Activated CD4-positive, alpha-beta T cell treated with anti-CD3 and anti-CD28 coated beads, Interleukin-2, Interleukin-4, amounts not matched to agents 100 ng/mL and 50 ng/mL, durations not matched to agents 16 hours and 8 hours (primary cell): ENCODE data around the gene BCR.

Source experiments
- DNase-seq: peaks from one replicate; pipeline ENCODE4 v3.0.0-alpha.2; 2020; ENCODE audit warnings: low spot score

The BCR gene

DNA sequence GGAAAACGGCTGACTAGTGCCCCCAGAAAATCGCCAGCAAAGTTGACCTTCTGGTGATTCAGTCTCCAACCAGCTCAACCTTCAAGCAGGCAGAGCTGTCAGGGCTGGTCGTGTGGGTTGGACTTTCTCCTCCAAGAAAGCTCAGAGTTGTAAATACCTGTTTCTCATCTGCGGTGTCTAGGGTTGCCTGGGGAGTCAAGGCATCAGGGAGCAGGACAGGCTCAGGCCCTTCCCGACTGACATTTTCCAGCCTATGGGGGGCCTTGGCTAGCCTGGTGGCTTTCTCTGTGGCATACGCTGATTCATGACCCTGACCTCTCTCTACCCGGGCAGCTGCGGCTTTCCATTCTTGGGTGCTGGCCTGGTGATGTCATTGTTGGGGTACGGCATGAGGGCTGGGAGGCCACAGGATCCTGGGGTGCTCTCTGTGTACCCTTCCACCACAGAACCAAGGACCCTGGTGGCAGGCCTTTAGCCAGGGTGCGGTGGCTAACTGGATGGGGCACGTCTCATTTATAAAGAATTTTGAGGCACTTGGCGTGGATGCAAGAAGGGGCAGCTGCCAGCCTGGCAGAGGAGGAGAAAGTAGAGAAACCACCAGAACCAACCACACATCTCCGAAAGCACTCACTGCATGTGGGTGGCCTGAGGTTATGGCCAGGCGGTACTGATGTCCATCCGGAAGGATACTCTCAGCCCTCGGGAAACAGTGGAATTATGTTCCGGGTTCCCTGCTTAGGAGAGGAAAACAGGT lies 64.9 kb downstream of the BCR start:
- DNase-seq, result no peak

DNA sequence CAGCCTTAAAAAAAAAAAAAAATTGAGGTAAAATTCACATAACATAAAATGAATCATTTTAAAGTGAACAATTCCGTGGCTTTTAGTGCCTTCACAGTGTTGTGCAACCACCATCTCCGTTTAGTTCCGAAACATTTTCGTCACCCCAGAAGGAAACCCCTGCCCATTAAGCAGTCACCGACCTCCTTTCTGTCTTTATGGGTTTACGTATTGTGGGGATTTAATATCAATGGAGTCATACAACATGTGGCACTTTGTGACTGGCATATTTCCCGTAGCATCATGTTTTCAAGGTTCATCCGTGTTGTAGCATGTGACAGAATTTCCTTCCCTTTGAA lies 65.5 kb downstream of the BCR start:
- no peak for DNase-seq

DNA sequence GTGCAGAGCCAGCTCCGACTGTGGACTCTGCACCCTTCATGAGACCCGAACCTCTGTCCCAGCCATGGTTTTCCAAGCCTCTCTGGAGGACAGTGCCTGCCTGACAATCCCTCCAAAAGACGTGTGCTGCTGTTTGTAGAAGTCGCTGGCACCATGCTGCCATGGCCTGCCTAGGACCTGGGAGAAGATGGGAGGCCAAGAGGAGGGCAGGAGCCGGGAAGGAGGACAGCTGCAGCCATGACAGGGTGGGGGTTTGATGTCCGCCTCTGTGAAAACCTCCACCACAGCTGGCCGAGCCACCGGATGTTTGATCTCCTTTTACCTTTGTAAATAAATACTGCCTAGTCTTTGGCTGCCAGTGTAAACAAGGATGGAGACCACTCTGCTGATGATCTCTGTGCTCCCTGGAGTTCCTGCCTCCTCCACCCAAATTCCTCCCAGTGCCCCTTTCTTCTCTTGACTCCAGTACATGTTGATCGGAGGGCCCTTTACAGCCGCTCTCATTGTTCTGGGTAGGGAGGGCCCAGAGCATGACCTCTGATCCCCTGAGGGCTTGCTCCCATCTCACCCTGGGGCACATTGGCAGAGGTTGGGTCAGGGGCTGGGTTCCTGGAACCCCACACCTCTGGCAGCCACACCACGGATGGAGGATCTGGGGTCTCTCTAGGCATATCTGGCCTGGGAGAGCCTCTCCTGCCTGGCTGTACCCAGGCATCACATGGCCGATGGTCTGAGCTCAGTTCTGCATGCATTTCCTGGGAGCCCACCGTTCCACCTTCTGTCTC lies 66.9 kb downstream of the BCR start:
- no peak for DNase-seq

DNA sequence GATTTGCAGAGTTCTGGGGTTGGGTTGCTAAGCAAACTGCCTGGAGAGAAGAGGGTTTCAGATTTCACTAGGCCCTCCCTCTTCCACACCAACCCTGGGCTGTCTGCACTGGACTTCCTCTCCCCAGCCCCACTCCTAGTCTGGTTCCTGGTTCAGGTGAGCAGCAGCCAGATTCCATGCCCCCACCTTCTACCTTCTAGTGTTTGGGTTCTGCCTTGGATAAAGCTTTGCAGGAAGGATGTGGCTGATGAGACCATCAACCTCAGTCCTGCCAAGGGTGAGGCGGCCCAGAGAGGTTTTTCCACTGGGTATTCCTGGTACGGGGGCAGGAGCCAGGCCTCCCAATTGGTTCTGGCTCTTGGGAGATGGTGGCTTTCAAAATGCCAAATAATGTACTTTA lies 68.3 kb downstream of the BCR start:
- DNase-seq, result no peak

DNA sequence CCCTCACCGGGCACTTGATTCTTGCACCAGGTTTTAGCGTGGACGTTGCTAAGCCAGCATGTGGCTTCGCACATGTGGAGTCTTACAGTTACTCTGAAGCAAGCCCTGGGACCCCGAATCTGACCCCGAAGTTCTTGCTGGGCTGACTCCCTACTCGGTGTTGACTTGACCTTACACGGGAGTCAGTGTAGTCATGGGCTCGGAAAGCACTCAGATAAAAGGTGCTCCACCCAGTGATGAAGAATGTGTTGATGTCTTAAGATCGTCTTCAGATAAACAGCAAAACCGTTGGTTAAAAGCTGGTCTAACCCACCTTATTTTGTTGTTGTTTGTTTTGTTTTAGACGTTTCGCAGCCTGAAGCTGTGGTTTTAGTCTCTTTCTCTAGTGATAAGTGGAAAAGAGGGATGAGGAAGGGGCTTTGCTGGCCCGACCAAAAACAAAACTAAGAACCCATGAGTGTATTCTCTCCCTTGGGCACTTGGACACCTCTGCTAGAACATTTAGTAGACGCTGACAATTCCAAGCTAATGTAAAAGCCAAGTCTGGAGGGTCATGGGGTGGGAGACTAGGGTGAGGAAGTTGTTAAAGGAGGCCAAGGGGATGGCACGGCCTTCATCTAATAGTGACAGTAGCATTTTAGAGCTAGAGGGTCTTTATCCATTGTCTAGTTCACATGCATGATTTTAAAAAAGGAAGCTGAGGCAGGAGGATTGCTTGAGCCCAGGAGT lies 69.9 kb downstream of the BCR start:
- no peak for DNase-seq

DNA sequence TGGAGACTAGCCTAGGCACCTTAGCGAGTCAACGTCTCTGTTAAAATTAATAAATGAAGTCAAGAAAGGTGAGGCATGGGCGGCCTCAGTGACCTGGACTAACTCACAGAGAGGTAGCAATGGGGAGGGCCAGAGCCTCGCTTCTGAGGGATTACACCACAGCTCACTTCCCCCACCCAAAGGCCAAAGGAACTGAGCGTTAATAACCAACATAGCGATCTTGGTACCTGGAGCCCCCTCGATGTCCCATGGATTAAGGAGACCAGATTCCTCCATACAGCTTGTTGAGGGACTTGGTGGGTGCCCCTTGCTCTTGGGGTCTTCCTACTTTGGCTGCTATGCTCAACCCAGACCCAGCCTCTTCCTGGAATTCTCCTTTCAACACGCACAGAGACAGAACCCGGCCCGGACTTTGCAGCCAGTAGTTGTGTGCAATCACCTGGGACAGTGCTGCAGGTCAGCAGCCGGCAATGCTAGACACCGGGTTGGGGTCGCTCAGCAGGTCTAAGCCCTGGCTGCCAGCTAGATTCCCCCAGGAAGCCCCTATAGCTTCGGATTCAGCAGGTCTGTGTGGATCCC lies 70.6 kb downstream of the BCR start:
- no peak for DNase-seq

DNA sequence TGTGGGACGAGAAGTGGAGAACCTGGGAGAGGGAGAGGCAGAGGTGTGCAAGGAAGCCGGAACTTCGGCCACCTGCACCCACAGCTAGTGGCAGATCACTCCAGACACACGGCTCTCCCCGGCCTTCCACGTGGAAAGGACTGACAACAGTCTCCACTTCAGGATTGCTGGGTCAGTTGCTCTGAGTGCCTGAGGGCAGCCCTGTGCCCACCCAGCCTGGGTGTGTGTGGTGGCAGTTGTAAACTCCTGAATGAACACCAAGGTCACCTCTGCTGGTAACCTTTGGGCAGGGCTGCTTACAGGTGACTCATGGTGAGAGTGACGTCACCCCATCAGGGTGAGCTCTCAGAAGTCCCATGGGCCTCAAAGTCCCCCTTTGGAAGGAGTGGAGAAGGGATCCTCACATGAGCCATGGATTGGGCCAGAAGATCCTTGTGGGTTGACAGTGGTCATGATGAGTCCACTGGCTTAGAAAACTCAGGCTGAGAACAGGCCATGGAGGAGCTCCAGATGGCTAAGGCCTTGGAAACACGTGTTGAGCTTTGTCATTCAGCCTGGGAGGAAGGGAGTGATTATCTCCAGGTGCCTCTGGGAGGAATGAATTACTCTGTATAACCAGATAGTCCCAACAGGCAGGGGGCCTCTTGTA lies 71.3 kb downstream of the BCR start:
- no peak for DNase-seq

DNA sequence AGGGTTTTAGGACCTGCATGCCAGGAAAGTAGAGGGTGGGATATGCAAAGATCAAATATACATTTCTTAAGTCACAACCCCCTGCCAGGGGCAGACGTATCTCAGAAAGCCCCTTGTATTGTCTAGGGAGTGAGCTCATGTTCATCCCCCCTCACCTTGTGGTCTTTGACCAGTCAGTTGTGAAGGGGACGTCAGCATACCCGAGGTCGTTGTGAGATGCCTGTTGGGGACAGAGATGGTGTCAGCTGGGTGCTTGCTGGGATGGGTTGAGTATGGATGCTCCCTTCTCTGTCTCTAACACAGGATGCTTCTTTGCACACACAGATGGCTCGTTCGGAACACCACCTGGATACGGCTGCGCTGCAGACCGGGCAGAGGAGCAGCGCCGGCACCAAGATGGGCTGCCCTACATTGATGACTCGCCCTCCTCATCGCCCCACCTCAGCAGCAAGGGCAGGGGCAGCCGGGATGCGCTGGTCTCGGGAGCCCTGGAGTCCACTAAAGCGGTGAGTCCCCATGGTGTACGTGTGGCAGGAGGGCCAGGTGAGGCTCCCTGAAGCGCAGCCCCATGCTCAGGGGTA lies 73.3 kb downstream of the BCR start:
- DNase-seq, result no peak

DNA sequence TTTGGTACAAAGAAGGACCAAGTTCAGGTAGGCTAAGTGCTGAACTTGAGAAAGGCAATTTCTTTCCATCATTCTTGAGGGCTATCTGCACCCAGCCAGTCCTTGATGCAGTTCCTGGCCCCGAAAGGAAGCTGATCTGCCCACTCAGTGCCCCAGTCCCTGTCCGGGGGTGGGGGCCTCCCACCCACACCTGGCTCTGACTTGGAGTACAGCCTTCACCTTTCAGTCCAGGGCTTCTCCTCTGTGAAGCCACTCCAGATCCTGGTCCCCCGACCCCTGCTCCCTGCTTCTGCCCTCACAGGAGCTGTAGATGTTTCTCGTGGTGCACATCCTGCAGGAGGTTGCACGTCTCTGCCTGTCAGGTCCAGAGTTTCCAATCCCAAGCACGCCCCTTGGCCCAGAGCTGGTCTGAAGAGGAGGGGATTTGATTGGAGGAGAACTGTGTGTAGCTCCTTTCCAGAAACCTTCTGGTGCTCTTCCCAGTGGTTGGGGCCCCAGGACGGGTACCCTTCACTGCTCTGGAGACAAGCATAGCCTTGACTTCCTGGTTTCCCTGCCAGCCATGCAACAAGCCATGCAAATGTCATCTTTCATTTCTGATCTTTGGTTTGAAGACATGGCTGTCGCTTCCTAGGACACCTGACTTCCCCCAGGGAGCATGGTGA lies 75.3 kb downstream of the BCR start:
- no peak for DNase-seq

DNA sequence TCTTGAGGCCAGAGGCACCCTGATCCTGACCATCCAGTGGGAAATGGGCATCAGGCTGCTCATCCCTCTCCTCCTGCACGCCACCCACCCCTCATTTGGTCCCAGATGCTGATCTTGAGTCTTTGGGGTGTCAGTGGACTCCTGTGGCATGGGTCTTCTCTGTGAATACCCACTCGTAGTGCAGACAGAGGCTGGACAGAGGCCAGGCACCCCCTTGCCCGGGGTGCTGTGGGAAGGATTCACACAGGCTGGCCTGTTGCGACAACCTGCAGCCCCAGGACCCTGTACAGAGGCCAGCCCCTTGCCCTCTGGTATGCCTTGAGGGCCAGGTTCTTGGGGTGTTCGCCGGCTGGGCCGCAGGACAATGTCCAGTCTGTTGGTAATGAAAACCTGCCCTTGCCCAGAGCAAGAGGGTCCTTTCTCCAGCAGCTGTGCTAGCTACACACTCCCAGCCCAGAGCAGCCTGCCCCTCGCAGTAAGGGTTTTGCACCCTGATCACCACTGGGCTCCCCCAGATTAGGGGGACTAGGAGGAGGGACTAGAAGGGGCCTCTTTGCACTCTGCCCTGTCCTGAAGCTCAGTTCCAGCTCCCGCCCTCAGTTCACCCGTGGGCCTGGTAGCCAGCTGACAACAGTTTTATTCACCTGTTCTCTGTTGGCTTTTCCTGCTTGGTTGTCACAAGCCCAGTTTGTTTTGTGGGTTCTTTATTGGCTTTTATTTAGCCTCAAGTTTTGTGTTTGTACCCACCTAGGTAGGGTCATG lies 76.0 kb downstream of the BCR start:
- DNase-seq, result no peak

DNA sequence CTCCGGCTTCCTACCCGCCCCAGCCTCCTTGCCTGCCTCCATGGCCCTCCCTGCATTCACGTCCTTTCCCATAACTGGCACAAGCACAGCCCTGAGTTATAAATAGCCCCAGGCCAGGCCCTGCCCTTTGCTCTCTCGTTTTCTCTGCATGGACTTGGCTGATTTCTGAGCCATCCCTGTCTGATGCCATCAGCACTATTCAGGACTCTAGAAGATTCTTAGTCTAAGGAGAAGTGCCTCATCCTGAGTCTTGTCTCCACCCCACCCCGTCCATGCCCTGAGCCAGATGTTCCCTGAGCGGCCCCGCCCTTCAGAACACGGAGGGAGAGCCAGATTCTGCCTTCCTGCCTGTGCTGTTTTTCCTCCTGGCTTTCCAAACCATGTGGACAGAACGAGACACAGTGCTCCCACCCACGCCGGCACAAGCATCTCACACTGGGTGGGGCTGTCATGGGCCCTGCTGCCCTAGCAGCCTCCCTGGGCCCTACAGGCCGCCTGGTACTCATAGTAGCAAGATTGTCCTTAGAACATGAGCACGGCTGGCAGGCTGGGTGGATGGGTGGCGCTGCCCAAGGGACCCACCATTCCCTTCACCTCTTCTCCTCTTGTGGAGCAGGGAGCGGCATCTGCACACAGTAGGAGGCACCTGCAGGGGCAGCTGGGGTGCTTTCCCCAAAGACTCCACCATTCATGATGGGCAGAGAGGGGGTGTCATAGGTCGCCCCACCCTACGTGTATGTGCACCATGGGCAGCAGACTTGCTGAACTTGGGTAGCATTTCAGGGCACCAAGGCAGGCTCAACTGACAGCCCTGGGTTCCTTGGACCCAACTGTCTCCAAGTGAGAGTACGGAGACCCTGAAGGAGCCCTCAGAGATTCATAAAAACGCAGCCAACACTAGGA lies 76.9 kb downstream of the BCR start:
- DNase-seq, result no peak

DNA sequence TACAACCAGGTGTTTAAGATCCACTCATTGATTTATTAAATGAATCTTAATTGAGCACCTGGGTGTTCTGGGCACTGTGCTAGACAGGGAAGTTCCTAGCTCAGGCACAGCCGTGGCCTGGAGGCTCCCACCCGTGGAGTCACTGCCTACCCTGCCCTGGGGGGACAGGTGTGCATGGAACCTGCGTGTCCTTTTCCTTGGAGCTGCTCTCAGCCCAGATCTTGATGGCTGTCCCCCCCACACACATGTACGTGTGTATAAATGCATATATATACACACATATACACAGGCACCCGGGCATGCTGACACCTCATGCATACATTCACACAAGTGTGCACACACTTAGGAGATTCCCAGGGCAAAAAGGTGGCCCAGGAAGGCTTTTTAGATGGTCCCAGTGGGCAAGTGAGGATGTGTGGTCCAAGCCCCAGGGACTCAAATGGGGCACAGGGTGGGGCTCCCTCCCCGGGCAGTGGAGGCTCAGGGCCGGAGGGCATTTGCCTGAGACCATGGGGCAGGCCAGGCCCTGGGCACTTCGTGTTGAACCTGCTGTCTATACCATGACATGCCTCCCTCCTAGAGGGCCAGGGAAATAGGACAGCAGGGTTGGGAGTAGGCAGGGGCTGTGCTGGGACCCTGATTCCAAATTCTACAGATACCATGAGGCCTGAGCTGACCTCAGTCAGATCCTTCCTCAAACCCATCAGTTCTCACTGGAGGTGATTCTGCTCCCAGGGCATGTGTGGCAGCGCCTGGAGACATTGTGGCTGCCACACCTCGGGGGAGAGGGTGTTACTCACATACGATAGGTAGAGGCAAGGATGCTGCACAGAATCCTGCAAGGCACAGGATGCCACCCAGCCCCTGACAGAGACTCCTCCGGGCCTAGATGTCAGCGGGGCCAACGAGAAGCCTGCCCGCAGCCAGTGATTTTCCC lies 77.8 kb downstream of the BCR start:
- no peak for DNase-seq

DNA sequence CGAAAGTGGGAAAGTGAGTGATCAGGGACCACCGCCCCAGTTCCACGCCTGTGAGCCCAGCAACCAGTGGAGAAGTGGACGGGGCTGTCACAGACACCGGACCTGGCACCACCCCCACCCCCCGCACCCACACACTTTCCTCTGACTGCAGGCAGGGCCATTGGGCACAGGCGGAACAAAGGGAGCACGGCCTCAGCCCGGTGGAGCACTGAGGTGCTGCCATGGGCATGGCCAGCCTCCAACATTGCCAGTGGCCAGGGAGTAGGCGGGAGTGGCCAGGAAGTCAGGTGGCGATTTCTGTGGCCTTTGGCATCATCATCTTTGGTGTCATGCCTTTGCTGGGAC lies 78.5 kb downstream of the BCR start:
- no peak for DNase-seq

DNA sequence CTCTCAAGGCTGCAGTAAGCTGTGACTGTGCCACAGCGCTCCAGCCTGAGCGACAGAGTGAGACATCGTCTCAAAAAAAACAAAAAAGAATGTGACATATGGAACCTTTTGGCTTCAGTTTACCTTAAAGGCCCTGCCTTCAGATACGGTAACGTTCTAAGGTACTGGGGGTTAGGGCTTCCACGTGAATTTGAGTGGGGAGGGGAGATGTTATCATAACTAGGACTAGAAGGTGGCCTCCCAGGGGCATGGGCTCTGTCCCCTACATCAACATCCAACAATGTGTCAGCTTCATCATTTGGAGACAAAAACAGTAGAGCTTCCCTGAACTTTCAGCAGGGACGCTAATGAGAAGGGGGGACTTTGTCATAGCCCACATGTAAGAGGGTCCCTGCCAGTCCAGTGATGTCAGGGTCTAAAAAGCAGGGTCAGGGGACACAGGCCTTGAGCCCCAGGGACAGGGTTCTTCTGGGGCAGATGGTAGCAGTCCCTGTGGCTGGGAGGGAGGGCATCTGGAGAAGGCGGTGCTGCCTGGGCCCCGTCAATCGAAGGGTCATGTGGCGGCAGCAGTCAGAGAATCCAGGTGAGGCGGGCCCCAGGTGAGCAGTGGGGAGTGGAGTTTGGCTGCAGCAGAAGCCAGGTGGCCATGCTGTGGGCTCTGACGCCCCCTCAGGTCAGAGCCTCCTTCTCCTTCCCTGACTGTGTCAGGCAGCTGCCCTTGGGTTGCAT lies 79.8 kb downstream of the BCR start:
- no peak for DNase-seq

DNA sequence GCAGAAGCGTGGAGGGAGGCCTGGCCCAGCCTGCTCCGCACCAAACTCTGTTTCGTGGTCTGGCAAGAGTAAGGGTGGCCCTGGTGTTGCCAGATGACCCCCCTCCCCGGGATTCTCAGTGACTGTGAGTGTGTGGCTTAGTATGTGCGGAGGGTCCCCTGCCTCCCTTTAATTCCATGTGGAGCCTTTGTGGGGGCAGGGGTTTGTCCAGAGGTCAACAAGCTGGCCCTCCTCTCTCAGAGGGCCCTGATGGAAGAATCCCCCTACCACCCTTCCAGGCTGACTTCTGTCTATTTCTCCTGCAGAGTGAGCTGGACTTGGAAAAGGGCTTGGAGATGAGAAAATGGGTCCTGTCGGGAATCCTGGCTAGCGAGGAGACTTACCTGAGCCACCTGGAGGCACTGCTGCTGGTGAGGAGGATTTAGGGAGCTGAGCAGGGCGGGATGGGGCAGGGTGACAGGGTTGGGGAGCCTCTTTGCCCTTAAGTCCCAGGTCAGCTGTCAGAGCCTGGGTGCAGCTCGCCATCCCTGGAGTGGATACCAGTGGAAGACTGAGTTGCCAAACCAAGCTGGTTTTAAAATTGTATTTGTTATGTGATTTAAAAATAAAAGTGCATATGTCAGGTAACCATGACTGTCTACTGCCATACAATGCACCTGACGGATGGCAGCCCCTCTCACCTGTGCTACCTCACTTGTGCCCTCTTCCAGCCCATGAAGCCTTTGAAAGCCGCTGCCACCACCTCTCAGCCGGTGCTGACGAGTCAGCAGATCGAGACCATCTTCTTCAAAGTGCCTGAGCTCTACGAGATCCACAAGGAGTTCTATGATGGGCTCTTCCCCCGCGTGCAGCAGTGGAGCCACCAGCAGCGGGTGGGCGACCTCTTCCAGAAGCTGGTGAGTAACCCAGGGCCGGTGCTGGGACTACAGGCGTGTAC lies 80.6 kb downstream of the BCR start:
- DNase-seq, result no peak

DNA sequence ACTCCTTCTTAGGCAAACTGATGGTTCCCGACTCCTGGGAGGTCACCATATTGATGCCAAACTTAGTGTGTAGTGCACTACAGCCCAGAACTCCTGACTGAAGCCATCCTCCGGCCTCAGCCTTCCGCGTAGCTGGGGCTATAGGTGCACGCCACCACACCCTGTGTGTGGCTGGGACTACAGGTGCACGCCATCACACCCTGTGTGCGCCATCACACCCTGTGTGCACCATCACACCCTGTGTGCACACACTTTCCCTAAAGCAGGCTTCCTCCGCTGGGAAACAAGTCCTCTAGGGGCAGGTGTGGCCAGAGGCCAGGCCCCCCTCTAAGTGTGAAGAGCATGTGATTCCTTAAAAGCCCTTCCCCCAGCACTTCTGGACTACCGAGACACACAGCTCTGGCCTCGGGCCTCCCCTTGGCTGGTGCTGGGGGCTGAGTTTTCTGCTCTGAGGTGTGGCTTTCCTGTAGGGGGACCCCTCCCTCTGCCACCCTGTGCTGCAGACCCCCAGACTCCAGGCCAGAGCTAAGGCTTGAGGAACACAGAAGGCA lies 81.7 kb downstream of the BCR start:
- DNase-seq, result no peak
